Ammon's horn (tissue), 1 donor: Measurements from ENCODE around the gene ANKRD33B.
"Not testable (repeated sequence)": the region's sequence is repeated elsewhere in the genome, so short reads cannot be mapped to it uniquely, and the experiment has no call there.

ENCODE experiments used
- DNase-seq: peaks from one replicate; pipeline ENCODE4 v3.0.0-alpha.2; 2016; ENCODE audit warnings: low spot score

ANKRD33B gene

DNA sequence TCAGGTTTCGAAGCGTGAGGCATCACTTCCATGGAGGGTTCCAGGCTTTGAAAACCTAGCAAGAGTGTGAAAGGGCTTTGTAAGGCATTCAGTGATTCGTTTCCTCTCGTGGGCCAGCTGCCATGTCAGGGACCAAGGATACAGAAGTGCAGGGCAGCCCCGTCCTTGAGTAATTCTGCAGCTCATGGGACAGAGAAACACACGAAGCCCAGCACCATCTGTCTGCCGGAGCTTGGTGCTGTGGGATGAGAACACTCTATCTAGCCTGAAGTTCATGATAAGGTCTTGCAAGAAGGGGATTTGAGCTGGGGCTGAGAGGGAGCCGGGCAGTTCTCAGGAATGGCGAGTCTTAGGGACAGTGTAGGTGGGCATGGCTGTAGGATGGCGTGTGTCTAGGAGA lies 55.8 kb downstream of the ANKRD33B start:
- no peak for DNase-seq

DNA sequence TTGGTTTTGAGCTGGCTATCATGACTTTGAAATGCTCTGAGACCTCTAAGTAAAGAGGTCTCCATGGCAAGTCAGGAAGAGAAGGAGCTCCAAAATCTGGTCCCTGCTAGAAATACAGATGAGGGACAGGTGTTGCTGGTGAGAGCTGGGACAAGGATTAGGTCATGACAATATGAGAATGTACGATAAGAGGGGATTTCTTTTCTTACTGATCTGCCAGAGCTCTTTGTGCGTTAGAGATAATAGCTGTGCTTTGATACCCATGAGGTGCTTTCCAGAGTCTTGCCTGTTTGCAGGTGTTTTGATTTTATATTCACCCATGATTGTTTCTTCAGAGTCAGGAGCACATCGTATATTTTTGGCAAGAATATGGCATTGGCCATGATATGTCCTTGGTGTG lies 56.5 kb downstream of the ANKRD33B start:
- no peak for DNase-seq

DNA sequence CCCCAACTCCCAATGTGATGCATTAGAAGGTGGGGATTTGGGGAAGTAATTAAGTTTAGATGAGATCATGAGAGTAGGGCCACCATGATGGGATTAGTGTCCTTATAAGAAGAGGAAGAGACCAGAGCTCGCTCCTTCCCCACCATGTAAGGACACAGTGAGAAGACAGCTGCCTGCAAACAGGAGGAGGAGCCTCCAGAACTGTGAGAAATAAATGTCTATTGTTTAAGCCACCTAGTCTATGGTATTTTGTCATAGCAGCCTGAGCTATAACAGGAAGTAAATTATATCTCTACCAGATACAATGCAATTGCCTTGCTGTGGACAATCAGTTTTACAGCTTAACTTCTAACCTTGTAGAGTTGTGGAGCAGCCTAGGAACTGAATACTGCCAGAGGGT lies 58.0 kb downstream of the ANKRD33B start:
- DNase-seq, result no peak

DNA sequence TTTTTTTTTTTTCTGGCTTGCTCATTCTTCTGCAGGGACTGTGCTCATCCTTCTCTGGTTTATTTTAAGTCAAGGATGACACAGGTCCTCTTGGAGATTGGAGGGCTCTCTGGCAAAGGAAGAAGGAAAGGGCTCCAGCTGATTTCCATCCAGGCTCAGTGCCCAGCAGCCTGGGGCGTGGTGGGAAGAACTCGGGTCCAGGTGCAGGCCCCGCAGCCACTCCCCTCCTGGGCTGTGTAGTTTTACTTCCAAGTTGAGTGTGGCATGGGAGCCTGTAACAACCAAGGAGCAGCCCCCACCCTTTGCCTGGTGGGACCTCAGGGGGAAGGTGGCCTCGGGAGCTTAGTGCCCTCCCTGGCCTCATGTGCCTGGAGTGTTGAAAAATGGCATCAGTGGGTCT lies 58.9 kb downstream of the ANKRD33B start:
- DNase-seq, result no peak

DNA sequence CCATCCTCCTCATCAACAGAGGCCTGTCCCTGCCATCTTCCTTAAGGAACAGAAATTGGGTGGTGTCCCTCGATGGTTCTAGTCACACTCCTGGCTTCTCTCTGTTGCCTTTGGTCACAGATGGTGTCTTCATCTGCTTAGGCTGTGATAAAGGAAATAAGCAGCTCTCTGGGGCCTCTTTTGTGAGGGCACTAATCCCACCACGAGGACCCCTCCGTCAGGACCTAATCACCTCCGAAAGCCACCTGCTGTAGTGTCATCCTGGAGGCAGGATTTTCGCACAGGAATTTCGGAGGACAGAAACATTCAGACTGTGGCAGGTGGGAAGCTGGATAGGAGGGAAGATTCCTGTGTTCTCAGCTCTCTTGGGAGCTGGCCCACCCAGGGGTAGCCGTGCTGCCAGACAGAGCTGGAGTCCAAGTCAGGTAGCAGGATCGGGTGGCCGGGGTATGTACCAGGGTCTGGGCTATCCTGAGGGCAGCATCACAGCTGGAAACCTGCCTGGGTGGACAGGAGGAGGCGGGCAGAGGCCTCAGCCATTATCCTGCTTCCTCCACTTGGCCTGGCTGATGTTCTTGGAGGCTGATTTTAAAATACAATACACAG lies 59.5 kb downstream of the ANKRD33B start:
- no peak for DNase-seq

DNA sequence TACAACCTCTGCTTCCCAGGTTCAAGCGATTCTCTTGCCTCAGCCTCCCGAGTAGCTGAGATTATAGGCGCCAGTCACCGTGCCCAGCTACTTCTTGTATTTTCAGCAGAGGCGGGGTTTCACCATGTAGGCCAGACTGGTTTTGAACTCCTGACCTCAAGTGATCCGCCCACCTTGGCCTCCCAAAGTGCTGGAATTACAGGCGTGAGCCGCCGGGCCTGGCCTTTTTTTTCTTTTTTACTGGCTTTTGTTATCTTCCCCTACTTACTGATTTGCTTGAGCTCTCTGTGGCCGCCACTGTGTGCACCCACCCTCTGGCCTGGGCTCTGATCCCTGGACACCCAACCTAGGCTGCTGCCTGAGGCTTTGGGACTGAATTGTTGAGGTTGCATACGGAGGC lies 60.3 kb downstream of the ANKRD33B start:
- no peak for DNase-seq

DNA sequence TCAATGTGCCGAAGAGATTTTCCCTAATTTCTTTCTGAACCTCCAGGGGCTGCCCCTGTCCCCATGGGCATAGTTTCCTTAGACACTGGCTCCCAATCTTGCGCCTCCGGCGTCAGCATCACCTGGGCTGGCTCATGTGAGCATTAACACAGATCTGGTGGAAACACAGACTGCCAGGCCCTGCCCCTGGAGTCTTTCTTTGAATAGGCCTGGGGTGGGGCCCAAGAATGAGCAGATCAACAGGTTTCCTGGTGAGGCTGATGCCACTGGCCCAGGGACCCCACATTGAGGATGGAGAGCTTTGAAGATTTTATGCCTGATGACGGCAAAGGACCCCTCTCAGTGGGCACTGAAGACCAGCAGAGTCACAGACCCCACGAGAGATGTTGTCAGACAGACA lies 60.8 kb downstream of the ANKRD33B start:
- DNase-seq, result no peak

DNA sequence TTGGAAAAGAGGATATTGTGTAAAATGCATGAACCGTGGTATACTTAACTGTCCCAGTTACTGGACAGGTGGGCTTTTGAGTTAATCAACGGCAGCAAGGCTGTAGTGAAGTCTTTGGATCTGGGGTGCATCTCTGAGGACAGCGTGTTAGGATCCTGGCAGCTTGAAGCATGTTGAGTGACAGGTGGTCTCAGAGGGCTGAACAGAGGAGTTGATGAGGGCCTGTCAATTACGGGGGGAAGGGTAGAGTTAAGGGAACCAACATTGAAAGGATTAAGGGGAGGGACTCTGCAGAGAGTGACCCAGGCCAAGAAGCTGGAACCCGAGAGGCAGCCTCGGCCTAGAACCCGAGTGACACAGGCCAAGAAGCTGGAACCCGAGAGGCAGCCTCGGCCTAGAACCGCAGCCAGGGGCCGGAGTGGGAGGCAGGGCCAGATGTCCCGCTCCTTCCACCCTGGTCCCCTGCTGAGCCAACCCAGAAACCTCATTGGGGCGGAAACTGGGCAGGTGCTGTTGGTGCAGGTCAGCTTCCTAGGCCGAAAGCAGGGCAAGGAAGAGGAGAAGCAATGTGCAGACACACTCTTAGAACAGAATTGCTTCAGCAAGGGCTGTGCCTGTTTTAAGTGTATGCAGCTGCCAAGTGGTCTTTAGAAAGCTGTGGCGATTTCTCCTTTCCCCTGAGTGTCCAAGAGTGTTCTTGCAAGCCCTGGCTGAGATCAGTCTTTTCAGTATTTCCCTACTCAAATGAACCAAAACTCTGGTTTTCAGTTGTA lies 62.0 kb downstream of the ANKRD33B start:
- no peak for DNase-seq

DNA sequence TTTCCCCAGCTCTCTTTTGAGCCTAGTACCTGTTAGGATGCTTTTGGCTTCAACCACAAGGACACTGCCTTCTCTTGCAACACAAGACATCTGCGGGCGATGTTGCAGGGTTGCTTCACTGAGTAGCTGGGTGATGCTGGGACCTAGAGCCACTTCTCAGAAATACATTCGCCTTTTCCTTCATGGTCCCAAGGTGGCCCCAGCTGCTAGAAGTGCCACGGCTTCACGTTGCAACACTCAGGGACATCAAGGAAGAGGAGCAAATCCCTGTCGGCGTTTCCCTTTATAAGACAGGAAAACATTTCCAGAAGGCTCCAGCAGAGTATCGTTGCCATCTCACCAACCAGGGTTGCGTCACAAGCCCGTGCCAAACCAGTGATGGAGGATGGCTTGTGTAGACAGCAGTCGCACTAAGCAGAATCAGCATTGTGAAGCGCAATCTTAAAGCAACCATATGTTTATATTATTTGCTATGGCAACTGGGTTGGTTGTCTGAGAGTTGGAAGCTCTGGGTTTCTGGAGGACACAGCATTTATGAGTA lies 62.7 kb downstream of the ANKRD33B start:
- peak; percentile 37 for DNase-seq

DNA sequence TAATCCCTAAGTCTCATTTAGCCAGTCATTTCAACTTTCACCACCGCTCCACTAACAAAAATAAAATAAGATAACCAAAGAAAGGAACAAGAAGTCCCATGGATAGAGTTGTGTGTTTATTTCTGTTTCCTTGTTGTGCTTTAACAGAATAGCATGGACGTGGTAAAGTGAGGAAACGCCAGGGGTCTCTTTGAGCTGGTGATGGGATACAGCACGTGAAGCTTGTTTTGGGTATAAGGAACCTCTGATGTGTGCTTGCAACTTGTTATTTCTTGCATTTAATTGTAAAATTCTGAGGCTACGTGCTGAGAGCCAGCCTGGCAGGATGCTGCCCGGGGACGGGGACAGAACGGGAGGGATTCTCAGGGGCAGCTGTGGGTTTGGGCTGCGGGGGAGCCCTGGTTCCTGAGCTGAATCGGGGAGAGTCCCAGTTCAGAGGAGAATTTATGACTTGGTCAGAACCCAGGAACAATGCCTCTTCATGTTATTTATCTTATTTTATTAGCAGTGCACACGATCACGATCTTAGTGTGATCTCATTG lies 63.4 kb downstream of the ANKRD33B start:
- no peak for DNase-seq

DNA sequence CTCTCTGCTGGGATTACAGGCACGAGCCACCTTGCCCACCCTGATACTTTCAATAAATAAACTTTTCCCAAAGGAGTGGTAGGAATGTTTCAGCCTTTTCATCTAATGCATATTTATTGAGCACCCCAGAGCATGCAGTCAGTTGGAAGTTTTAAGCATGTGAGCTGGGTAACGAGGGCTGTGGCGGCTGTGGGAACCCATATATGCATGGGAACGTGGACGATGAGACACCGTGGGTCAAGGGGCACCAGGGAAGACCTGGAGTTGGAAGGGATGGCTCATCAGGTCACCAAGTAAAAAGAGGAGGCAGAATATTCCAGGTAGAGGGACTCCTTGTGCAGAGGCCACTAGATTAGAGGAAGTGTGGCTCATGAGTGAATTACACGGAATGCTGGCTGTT lies 64.7 kb downstream of the ANKRD33B start:
- no peak for DNase-seq

DNA sequence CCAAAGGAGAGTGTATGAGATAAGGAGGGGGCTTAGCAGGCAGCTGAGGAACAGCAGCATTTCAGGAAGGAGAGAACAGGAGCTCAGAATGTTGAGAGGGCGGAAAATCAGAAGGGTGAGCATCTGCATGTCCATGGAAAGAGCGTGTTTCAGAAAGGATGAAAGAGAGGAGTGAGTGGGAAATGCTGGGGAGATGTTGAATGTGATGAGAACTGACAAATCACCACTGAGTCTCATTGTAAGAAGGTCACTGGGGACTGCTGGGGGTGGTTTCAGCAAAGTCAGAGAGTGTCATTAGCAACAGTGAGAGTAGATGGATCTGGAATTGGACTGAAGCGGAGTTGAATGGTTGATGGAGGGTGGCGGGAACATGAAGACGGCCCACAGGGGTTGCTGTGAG lies 65.8 kb downstream of the ANKRD33B start:
- no peak for DNase-seq

DNA sequence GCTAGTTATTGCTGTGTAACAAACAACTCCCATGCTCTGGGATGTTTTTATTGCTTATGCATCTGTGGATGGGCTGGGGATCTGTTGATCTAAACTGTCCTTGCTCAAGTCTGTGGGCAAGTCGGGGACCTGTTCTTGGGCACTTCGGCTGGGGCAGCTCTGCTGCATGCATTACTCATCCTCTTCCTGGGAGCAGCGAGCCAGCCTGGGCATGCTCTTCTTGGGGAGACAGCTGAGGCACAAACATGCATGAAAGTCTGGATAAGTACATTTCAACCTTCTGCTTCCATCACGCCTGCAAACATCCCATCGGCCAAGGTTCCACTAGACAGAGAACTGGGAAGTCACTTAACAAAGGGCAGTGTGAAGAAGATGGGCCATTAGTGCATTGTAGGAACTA lies 66.3 kb downstream of the ANKRD33B start:
- no peak for DNase-seq

DNA sequence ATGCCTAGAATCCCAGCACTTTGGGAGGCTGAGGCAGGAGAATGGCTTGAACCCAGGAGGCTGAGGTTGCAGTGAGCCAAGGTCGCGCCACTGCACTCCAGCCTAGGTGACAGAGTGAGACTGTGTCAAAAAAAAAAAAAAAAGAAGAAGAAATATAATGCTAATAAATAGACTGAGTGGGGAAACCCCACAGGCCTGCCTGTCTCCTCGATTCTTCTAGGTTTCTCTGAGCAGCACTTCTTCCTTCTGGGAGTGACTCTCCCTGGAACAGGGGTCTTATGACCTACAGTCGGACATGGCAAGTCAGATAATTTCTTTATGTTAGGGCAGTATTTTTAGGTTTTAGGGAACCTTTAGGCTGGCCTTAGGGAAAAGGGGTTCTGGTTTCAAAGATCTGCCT lies 66.9 kb downstream of the ANKRD33B start:
- not testable (repeated sequence) for DNase-seq

DNA sequence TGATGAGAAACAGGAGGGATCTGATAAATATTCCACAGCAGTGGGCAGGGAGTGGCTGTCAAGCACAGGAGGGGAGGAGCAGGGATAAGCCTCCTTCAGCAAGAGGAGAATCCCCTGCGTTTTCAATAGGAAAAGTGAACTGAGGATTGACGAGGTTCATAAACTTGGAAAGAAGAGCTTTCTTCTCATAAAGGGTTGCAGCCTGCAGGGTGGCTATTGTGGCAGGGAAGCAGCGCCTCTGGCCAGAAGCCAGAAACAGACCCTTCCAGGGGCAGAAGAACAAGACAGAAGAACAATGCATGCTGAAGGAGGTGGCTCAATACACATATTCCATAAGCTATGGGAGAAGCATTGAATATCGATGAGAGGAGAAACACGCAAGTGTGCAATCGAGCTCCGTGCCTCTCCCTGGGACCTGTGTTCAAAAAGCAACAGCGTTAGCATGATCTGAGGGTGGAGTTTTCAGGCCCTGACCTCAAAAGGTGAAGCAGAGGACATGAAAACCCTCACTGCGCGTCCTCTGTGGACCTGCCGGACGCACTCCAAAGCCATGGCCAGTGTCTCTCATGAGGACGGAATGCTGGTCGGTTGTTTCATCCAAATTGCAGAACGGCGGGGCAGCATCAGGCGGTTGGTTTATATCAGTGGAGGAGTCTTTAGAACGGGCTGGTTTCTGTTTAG lies 67.6 kb downstream of the ANKRD33B start:
- no peak for DNase-seq

DNA sequence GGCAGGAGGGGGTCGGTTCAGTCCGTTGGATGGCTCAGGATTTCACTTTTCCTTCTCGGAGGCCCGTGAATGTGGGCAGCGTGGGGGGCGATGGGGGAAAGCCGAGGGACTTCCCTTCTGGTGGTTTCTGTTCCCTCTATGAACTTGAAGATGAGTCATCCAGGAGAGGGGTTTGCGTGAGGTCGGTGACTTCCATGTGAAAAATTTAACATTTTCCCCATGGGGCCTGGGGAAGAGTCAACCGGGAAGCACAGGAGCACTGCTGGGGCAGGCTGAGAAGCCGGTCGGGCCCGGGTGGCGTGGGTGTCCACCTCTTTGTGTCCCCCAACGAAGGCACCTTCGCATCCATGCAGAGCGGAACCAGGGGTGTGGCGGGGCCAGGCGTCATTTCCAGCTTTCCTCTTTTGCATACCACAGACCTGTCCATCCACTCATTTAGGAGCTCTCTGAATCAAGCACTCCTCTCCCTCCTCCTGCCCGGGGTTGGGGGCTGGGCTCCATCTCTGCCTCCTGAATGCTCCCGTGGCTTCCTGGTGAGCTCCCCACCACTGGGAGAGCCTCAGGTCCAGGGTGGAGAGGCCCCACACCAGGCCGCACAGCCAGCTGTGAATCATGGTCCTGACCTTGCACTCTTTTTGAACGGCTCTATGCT lies 68.4 kb downstream of the ANKRD33B start:
- no peak for DNase-seq

DNA sequence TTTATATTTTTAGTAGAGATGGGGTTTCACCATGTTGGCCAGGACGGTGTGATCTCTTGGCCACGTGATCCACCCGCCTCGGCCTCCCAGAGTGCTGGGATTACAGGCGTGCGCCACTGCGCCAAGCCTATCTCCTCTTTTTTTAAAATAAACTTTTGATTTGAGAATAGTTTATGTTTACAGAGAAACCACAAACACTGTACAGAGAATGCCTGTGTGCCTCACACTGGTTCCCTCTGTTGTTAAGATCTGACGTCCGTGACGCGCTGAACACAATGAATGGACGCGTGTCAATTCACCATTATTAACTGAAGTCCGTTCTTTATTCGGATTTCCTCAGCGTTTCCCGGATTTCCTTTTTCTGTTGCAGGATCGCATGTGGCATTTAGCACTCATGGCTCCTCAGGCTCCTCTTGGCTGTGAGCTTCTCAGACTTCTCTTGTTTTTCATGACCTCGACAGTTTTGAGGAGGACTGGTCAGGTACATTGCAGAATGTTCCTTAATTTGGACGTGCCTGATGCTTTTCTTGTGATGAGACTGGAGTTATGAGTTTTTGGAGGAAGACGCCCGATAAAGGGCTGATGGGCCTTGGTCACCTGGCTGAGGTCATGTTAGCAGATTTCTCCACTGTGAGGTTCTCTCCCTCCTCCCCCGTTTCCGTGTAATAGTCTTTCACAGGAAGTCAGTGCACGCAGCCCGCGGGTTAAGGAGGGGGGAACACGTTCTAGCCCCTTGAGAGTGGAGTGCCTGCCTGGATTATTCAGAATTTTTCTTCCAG lies 69.6 kb downstream of the ANKRD33B start:
- no peak for DNase-seq

DNA sequence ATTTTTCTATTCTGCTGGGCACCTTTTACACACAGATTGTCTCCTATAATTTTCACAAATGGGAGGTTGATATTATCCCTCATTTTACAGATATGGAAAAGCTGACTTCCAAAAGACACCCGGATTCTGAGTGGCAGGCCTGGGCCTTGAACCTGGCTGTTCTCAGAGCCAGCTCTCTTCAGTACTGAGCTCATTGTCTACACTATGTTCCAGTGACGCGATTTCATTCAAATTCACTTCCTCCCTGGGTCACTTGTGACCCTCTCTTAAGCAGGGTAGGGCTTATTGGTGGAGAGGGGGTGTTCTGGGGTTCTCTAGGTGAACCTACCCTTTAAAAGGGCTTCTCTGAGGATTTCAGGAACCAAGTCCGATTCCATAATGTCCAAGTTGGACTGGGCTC lies 70.2 kb downstream of the ANKRD33B start:
- no peak for DNase-seq

DNA sequence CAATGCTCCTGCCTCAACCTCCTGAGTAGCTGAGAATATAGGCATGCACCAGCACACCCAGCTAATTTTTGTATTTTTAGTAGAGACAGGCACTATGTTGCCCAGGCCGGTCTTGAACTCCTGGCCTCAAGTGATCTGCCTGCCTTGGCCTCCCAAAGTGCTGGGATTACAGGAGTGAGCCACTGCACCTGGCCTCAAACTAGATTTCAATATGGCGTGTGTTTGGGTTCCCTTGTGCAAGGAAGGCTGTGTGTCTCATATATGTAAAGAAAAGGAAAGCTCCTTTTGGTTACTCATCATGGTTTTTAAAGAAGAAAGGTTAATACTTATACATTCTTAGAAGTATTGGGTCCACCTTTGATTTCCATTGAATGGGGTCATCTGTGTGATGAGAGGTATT lies 70.7 kb downstream of the ANKRD33B start:
- DNase-seq, result no peak

DNA sequence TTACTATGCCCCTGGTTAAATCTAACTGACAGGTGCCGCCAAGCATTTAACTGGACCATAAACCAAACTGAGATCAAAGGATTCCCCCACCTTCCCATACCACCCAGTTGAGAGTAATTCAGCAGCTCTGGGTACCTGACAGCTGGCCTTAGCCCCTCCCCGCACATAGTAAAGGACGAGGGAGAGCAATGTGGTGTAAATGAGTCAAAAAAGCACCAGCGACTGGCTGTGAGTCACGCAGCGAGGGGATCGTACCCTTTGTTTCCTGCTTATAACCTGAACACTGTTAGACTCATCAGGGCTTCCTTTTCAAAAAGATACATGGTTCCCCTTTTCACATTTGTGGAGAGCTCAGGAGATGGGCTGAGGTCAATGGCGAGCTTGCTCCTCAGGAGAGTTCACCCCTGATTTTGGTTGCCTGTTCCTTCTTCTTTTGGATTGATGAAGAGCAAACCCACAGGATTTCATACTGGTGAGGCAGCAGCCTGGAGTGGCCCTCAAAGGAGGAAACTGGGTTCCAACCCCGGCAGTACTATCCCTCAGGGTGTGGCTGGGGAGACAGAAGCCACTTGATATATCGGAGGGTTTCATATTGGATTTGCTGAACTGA lies 71.5 kb downstream of the ANKRD33B start:
- no peak for DNase-seq

DNA sequence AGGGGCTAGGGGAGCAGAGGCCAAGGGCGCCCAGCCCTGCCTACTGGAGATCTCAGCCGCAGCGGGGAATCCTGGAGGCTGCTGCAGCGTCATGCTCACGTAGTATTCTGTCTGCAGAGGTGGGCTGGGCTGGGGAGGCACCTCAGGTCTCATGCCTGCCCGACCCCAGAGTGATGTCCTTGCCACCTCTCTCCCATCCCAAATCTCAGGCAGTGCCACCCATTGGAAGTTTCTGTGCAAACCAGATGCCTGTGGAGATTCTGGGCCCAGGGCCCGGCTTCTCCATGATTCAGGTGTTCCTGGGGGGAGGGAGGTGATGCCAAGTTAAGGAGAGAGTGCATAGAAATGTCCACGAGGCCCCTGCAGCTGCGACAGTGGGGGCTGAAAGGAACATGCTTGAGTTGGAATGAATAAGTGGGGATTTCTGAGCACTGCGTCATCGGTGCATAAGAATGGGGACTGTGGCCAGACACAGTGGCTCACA lies 72.0 kb downstream of the ANKRD33B start:
- DNase-seq, result no peak
